G401 (cell line): ENCODE measurements around the gene SETBP1. TPM values are rescaled to one million over a fixed set of nuclear protein-coding genes. Genes with fewer than 3 reads are reported as not detected.

ENCODE experiments used
- DNase-seq: peaks from one replicate; pipeline ENCODE4 v3.0.0-alpha.2; 2015; ENCODE audit warnings: low spot score
- in situ Hi-C: cut with HindIII; loops from 2 replicates; pipeline ENCODE4 v1.10.0; 2016; ENCODE audit warnings: low sequenced_read_pairs, mixed read lengths
- total RNA-seq: library from RNA; depleted of rRNA; stranded (reverse); fragments of >200 nt; shearing (Covaris generic); gene quantifications from 2 replicates; pipeline ENCODE4 v1.2.3, GENCODE V29; 2014

SETBP1 gene
- total RNA-seq, 1 experiment from 2014 or later, result not detected

GRCh38 chr18:44842588-44843412 lies 162.1 kb downstream of the SETBP1 start:
- in situ Hi-C loops, result no loop called here
- DNase-seq, result no peak

DNA sequence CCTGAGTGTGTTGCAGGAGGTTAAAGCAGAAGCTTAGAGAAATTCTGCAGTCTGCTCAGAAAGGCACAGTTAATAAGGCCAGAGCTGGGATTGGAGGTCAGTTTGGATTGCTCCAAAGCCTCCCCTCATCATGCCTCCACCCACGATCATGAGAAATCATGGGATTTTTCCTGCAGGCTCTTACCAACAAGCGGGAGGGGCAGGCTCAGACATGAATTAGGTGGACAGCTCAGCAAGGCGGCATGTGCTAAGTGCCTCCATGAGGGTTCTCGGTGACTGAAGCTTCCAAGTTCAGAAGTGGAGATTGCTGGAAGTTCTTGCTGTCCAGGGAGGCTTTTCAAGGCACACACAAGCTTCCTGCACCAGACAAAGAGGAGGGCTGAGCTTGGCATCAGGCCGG lies 163.8 kb downstream of the SETBP1 start:
- DNase-seq, result no peak
- in situ Hi-C loops, result no loop called here

DNA sequence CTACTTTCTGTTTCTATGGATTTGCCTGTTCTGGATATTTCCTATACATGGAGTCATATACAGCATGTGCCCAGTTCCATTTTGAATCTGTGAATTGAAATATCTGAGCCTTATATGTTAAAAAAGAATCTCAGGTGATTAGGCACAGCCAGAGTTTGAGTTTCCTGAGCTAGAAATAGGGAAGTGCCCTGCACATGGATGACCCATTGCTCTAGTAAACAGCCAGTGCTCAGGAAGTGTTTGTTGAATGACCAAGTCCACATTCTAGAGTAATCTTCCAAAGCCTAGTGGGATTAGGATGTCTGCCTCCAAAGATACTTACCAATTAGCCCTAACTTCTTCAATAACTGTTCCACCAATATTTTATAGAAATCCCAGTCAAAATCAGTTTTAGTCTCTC lies 165.8 kb downstream of the SETBP1 start:
- DNase-seq, result no peak
- in situ Hi-C loops, result no loop called here

DNA sequence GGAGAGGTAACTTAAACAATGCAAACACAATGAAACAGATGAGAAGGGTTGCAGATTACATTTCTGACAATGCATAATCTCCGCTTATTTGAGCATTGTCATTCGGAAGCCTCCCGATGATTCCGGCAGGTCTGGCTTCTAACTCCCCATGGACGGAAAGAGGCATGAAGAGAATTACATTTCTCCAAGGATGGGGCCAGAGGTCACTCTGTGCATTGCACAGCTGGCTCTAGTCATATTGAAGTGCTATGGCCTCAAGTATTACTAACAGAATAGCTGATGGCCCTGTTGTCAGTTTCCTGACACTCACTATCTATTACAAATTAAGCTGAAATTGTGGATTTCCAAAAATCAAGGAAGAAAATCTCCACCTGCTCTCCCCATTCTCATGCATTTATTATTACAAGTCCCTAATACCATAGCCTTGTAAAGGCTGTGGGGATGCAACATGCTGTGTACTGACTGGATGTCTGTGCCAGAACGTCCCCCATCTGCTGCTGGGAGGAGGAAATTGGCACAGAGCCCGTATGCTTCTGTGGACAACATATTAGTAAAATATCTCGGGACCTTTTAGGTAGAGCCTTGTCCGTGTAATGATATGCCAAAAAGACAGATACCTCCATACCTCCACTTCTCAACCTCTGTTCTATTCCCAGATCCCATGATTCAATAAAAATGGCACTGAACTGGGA lies 168.1 kb downstream of the SETBP1 start:
- DNase-seq, result peak; percentile 76
- in situ Hi-C loops, result no loop called here

GRCh38 chr18:44849361-44849760 lies 168.7 kb downstream of the SETBP1 start:
- DNase-seq, result no peak
- in situ Hi-C loops, result no loop called here

GRCh38 chr18:44850001-44850400 lies 169.3 kb downstream of the SETBP1 start:
- in situ Hi-C loops, result no loop called here
- DNase-seq, result no peak

DNA sequence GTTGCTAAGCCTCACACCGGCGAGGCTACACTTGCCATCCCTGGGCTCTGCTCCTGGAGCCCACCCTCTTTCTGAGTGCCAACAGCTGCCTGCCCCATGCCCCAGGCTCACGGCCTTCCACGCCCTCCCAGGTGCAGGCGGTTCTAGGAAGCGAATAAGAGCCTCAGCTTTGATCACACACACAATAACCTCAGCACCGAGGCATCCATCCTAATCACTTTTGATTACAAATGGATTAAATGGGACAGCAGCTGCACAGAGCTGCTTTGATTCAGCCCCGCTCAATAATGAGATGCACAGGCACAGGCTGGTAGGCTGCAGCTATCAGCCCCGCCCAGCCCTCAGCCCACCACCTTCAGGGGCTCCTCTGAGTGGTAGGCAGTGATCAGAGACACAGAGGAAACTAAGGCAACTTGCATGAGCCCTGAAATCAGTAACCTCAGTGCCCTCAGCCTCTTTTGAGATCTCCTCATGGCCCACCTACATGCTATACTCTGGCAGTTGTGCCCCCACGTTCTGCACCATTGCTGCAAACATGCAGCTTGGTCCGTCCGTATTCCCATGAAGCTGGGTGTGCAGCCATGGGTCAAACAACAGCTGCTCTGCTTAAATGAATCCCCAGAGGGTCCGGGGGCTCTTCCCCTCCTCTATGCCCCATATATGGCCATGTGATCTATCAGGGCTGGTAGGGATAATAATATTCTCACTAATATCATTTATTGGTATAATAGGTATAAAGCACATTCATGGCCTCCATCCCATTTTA lies 171.4 kb downstream of the SETBP1 start:
- DNase-seq, result no peak
- in situ Hi-C loops, result no loop called here

GRCh38 chr18:44852818-44853217 lies 172.1 kb downstream of the SETBP1 start:
- DNase-seq, result no peak
- in situ Hi-C loops, result no loop called here

GRCh38 chr18:44853430-44853829 lies 172.7 kb downstream of the SETBP1 start:
- in situ Hi-C loops, result no loop called here
- DNase-seq, result no peak

GRCh38 chr18:44855681-44856080 lies 175.0 kb downstream of the SETBP1 start:
- DNase-seq, result no peak
- in situ Hi-C loops, result no loop called here

GRCh38 chr18:44856157-44856556 lies 175.5 kb downstream of the SETBP1 start:
- in situ Hi-C loops, result no loop called here
- DNase-seq, result peak; percentile 99

GRCh38 chr18:44857081-44857480 lies 176.4 kb downstream of the SETBP1 start:
- DNase-seq, result no peak
- in situ Hi-C loops, result no loop called here

DNA sequence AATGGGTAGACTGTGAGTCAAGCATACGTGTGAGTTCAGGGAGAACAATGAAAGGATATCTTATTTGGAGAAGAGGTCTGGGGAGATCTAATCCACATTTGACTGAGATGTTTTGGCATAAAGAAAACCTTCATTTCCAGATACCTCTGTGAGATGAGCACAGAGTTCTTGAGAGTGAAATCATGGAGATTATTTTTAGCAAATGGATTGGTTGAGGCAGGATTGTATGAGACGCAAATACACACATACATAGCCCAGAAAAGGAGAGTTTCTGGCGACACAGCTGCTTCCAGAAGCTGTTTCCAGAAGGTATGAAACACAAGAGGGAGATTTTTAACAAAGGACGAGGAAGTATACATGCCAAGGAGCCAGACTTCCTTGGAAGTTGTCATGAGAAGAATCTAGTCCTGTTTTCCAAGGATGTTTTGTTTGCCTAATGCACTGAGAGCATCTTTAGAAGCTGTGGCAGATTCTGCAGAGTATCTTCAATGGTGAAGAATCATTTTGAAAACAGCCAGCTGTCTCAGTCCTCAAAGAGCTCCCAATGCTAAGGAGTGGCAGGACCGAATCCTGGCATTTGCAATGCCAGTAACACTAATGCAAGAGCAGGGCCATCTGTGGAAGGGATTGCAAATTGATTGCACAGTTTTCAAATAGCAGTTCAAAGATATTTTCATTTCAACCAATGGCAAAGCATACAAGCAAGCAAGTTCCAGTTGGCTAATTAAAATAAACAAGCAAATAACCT lies 177.2 kb downstream of the SETBP1 start:
- in situ Hi-C loops, result no loop called here
- DNase-seq, result peak; percentile 49

GRCh38 chr18:44859263-44859662 lies 178.6 kb downstream of the SETBP1 start:
- in situ Hi-C loops, result no loop called here
- no peak for DNase-seq

GRCh38 chr18:44859751-44860439 lies 179.2 kb downstream of the SETBP1 start:
- peak; percentile 66 for DNase-seq
- in situ Hi-C loops, result no loop called here

DNA sequence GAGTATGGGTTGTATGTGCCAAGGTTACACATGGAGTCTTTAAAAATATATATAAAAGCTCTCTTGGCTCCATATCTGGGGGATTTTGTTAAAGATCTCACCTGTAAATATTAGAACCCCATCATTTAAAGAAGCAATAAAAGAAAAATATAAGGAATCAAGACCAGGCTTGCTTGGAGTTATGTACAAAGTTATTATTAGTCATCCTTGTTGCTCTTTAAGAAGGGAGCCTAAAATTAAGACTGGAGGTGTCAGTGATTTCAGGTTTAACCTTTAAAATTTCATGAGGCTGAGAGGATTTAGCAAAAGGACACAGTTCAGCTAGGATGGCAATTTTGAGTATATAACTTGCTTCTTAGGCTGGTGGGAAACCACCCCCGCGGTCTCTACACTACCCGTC lies 181.4 kb downstream of the SETBP1 start:
- in situ Hi-C loops, result no loop called here
- DNase-seq, result no peak

DNA sequence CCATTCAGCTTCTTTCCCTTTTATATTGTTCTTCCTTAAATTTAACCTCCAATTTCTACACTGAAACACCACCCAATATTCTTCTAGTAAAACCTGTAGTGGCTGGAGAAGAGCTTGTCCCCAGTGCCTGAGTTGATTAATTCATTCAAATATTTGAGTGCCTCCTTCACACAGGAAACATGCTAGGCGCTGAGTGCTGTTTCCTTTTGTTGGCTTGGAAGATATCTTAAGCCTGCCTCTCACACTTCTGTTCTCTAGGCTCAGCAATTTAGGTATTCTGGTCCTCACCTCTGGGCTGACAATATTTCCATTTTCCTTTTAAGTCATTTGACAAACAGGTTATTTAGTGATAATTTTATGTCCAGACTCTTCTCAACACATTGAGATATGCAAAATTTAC lies 185.4 kb downstream of the SETBP1 start:
- in situ Hi-C loops, result no loop called here
- DNase-seq, result no peak

DNA sequence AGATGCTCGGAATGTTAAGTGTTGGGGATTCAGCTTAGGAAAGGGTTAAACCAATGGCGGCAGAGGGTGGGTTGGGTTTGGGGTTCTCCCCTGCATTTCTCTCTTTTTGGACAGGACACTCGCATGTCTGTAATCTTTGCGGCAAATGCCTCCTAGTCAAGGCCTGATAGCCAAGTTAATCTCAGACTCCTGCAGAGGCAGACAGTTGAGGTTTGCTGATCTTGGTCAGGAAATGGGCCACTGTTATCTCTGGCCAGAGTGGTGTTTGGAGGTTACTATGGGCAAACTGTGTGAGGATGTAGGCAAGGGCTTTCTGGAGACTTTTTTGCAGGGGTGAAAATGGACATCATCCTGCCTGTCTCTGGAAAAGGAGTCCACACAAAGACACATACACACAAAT lies 188.8 kb downstream of the SETBP1 start:
- in situ Hi-C loops, result no loop called here
- DNase-seq, result no peak
